GM12874 (cell line): Measurements from ENCODE around the gene ODAM.
"Not testable (repeated sequence)": the region's sequence is repeated elsewhere in the genome, so short reads cannot be mapped to it uniquely, and the experiment has no call there.

Source experiments
- TF ChIP-seq, protein P1 (sequence below): IDR thresholded peaks from 2 replicates; pipeline ENCODE4 v1.5.1; 2011; ENCODE audit warnings: low read depth, mild to moderate bottlenecking, control low read depth, low read length, moderate library complexity; ENCODE audit not compliant: insufficient read depth

The ODAM gene

DNA sequence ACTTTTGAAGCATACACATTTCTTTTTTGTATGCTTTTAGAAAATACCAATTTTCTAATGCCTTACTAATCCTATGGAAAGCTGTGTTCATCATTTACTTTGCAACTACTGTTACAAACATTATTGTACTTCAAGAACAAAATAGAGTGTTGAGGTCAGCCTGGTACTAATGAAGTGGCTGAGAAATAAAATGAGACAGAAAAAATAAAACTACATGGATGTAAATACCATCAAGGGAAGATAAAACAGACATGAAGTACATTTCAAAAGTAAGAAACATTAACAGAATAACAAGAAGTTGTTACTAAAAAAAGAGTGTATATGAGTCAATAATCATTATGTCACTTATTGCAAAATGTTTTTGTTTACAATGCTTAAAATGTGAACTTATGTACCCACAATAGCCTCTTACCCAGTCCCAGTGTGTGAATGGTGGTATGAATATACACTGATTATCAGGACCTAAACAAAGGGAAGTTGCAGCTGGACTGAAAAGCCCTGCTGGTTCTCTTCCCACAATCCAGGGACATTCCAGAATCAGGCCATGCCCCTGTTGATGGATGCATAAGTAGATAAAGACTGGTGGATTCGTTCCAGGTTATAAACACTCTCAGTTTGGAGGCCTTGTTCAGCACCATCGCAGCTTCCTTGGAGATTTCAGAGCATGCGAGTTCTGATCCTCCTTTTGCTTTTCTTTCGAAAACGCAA, 44.5 kb downstream of the ODAM start:
- TF ChIP-seq, protein P1, sequence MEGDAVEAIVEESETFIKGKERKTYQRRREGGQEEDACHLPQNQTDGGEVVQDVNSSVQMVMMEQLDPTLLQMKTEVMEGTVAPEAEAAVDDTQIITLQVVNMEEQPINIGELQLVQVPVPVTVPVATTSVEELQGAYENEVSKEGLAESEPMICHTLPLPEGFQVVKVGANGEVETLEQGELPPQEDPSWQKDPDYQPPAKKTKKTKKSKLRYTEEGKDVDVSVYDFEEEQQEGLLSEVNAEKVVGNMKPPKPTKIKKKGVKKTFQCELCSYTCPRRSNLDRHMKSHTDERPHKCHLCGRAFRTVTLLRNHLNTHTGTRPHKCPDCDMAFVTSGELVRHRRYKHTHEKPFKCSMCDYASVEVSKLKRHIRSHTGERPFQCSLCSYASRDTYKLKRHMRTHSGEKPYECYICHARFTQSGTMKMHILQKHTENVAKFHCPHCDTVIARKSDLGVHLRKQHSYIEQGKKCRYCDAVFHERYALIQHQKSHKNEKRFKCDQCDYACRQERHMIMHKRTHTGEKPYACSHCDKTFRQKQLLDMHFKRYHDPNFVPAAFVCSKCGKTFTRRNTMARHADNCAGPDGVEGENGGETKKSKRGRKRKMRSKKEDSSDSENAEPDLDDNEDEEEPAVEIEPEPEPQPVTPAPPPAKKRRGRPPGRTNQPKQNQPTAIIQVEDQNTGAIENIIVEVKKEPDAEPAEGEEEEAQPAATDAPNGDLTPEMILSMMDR: no peak

DNA sequence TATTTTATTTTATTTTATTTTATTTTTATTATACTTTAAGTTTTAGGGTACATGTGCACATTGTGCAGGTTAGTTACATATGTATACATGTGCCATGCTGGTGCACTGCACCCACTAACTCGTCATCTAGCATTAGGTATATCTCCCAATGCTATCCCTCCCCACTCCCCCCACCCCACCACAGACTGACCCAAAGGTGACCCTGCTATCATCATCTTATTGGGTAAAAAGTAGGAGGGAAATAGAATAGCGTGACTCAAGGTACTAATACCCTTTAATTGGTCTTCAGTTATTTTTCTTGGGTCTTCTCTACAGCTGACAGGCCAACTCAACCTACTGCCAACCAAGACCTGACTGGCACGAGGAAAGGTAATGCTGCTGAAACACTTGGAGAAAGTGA, 46.8 kb downstream of the ODAM start, which contains the start of gene CSN3:
TSS of gene CSN3 (plus strand) at position 301 of the 400 bp plus-strand sequence. CDS start 2,223 bp downstream, outside the sequence.
- TF ChIP-seq, protein P1: not testable (repeated sequence)

DNA sequence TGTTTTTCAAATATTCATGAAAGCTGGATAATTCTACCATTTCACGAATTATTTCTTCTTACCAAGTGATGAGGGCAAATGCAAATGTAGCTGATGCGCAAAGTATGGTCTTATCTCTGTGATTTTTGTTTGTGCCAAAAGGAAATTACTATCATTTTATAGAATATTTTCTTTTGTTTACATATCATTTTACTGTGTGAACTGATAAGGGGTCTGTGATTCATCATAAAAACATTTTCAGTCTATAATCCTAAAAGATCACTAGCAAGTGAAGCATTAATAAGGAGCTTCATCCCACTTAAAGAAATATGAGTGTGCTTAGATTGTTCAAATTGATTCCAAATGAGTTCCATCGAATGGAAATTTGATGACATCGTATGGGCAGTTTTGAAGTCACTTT, 47.6 kb downstream of the ODAM start:
- TF ChIP-seq, protein P1: no peak

DNA sequence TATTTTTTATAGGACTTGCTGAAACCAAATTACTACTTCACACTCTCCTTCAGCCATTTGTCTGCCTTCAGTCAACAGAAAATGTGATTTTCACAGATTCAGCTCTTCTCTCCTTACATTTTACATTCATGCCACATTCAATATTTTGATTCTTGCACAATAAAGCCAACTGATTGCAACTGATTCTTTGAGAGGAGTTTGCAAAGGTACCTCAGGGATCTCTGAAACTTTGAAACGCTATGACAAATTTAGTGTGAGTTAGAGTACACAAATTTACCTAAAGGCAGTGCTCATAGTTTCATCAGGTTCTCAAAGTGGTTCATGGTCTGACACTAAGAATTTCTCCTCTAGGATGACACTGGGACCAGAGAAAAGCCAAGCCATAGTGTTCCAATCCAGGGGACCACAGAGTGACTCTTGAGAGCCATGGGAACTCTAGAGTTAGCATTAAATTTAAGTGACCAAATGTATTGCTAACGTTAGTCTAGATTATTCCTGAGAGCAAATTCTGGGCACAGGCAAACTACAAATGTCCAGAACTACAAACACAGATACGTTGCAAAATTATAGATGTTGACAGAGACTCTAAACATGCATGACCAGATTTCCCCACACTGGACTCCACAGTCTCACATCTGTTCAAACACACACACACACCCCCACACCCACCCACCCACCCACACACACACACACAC, 55.9 kb downstream of the ODAM start:
- TF ChIP-seq, protein P1: no peak

DNA sequence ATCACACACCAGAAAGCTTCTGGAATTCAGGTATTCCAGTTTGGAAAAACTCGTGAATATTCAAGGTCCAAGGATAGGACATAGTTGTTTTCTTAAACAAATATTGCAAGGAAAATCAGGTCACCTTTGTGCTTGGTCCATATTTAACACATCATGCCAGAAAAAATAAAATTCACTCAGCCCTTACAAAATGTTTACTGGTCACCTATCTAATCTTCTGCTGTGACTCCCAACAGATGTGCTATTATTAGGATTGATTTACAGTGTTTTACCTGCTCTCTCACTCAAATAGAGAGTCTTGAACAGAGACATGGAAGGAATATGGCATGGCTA, 56.4 kb downstream of the ODAM start:
- TF ChIP-seq, protein P1: no peak
